PC-9 (cell line): ENCODE results near the gene PRLR.
"Not testable (repeated sequence)": the region's sequence is repeated elsewhere in the genome, so short reads cannot be mapped to it uniquely, and the experiment has no call there.

Experiments used
- CTCF ChIP-seq: fragments of 200-600 bp; sonication (generic); conservative IDR thresholded peaks from 2 replicates; pipeline ENCODE4 v1.6.1; 2017; ENCODE audit warnings: mixed run types, antibody characterized with exemption, mild to moderate bottlenecking, moderate library complexity
- EZH2 ChIP-seq: fragments of 200-600 bp; sonication (generic); IDR thresholded peaks from 2 replicates; pipeline ENCODE4 v1.8.0; 2017; ENCODE audit warnings: antibody characterized with exemption, low read depth

DNA sequence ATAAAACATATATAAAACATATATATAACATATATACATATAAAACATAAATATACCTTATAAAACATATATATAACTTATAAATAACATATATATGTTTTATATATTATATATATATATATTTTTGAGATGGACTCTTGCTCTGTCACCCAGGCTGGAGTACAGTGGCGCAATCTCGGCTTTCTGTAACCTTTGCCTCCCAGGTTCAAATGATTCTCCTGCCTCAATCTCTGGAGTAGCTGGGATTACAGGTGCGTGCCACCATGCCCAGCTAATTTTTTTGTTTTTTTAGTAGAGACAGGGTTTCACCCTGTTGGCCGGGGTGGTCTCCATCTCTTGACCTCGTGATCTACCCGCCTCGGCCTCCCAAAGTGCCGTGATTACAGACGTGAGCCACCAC lies 128.6 kb downstream of the PRLR start:
- TF ChIP-seq EZH2, CTCF: not testable (repeated sequence)
